HepG2 (cell line): ENCODE data around the gene UCP3. TPM values are rescaled to one million over a fixed set of nuclear protein-coding genes. Genes with fewer than 3 reads are reported as not detected.

Experiments
- ATAC-seq: fragments of 200-7000 bp; cut with Tn5 transposase; 3 replicates; pipeline ENCODE4 v1.9.1; 2020; ENCODE audit warnings: mild to moderate bottlenecking, moderate library complexity
- BruUV-seq: library from RNA; stranded (reverse); fragments of 400-500 nt; replicated peaks from 2 replicates; lab custom pipeline; 2021; lab: Mats Ljungman, UMichigan
- CTCF ChIA-PET: fragments of 300-600 bp; formaldehyde crosslinking; extraction: SDS; loops from one replicate; lab custom pipeline; 2021; ENCODE audit warnings: low total read pairs, inconsistent platforms, low intra/inter-chr PET ratio; lab: Yijun Ruan, JAX
- POLR2A ChIA-PET: fragments of 350-600 bp; sonication (Branson Sonifier 250); formaldehyde crosslinking; loops from one replicate; lab custom pipeline; 2020; ENCODE audit warnings: antibody characterized with exemption, inconsistent platforms; lab: Yijun Ruan, JAX
- DNase-seq: peaks from one replicate; pipeline ENCODE4 v3.0.0-alpha.2; 2015; ENCODE audit warnings: low spot score
- FAIRE-seq: peaks from 3 replicates; lab custom pipeline; 2011; peaks lifted over from hg19 to GRCh38; lab: Jason Lieb, UNC
- H2AFZ ChIP-seq: one replicate; pipeline ENCODE4 v1.6.1; 2011; ENCODE audit warnings: low read length, inconsistent platforms
- H3K27ac ChIP-seq: fragments of 300-600 bp; 3 replicates; pipeline ENCODE4 v1.8.0; 2011; ENCODE audit warnings: mixed run types, mild to moderate bottlenecking, mixed read lengths, low read length, inconsistent platforms; ENCODE audit not compliant: insufficient read depth; ENCODE audit errors: extremely low read length
- H3K27me3 ChIP-seq, 2 experiments: fragments of 200-600 bp in 1 of 2; 2 replicates in 1 of 2; 3 replicates in 1 of 2; pipeline versions ENCODE4 v1.6.0 to v1.8.0; 2011; ENCODE audit warnings: low read length in 2 of 2, mild to moderate bottlenecking in 2 of 2, moderate library complexity in 2 of 2, inconsistent platforms in 1 of 2; ENCODE audit not compliant: insufficient read depth in 2 of 2, control insufficient read depth in 1 of 2
- H3K36me3 ChIP-seq, 2 experiments: fragments of 200-600 bp in 1 of 2; replicated peaks in 1 of 2; 2 replicates in 1 of 2; 3 replicates in 1 of 2; pipeline versions ENCODE4 v1.5.1 to v1.8.0; 2011; ENCODE audit warnings: low read length in 2 of 2, inconsistent platforms in 1 of 2; ENCODE audit not compliant: insufficient read depth in 2 of 2, control insufficient read depth in 1 of 2
- H3K4me1 ChIP-seq: 2 replicates; pipeline ENCODE4 v1.5.1; 2012; ENCODE audit warnings: low read length, inconsistent platforms; ENCODE audit not compliant: insufficient read depth
- H3K4me2 ChIP-seq: 2 replicates; pipeline ENCODE4 v1.6.0; 2011; ENCODE audit warnings: low read depth, low read length, inconsistent platforms
- H3K4me3 ChIP-seq, 3 experiments: fragments of 200-600 bp in 1 of 3; sonication (generic), shearing (Covaris generic) in 1 of 3; replicated peaks in 1 of 3; 2 replicates each; pipeline ENCODE4 v1.5.1; 2011 to 2016; ENCODE audit warnings: low read length in 3 of 3, inconsistent platforms in 2 of 3, low read depth in 2 of 3, mild to moderate bottlenecking in 2 of 3, control low read depth in 1 of 3, mixed read lengths in 1 of 3; ENCODE audit not compliant: insufficient read depth in 1 of 3
- H3K79me2 ChIP-seq: one replicate; pipeline ENCODE4 v1.6.1; 2011; ENCODE audit warnings: low read length, inconsistent platforms; ENCODE audit not compliant: insufficient read depth
- H3K9ac ChIP-seq: 2 replicates; pipeline ENCODE4 v1.6.0; 2011; ENCODE audit warnings: mild to moderate bottlenecking, low read depth, low read length, inconsistent platforms; ENCODE audit not compliant: insufficient read depth
- H3K9me3 ChIP-seq: 2 replicates; pipeline ENCODE4 v1.5.1; 2012; ENCODE audit warnings: mild to moderate bottlenecking, low read length
- H4K20me1 ChIP-seq: 2 replicates; pipeline ENCODE4 v1.6.0; 2011; ENCODE audit warnings: inconsistent platforms, mild to moderate bottlenecking, low read length, moderate library complexity; ENCODE audit not compliant: insufficient read depth
- CC2D1A ChIP-seq: sonication (generic); formaldehyde crosslinking; IDR thresholded peaks from 2 replicates; pipeline ENCODE4 v1.8.1; 2023; ENCODE audit warnings: mild to moderate bottlenecking, missing genetic modification reagents
- HDAC1 ChIP-seq: sonication (generic); formaldehyde crosslinking; IDR thresholded peaks from 2 replicates; pipeline ENCODE4 v1.5.1; 2020; ENCODE audit warnings: mild to moderate bottlenecking, missing genetic modification reagents
- HNF4A ChIP-seq: sonication (generic); formaldehyde crosslinking; IDR thresholded peaks from 2 replicates; pipeline ENCODE4 v1.4.0; 2020; ENCODE audit warnings: missing genetic modification reagents
- KDM1A ChIP-seq: IDR thresholded peaks from 2 replicates; pipeline ENCODE4 v1.6.1; 2016; ENCODE audit warnings: missing compliant biosample characterization
- MED1 ChIP-seq: sonication (generic); formaldehyde crosslinking; IDR thresholded peaks from 2 replicates; pipeline ENCODE4 v1.4.0; 2020; ENCODE audit warnings: missing genetic modification reagents
- RBFOX2 ChIP-seq: fragments of 200-400 bp; formaldehyde crosslinking; IDR thresholded peaks from 2 replicates; pipeline ENCODE4 v1.6.1; 2017; ENCODE audit warnings: low read depth, mild to moderate bottlenecking, low read length
- SRSF9 ChIP-seq: fragments of 200-400 bp; formaldehyde crosslinking; IDR thresholded peaks from 2 replicates; pipeline ENCODE4 v1.6.1; 2018; ENCODE audit warnings: borderline replicate concordance, mild to moderate bottlenecking, low read depth, low read length; ENCODE audit not compliant: insufficient read depth, poor library complexity, severe bottlenecking
- TEAD2 ChIP-seq: sonication (generic); formaldehyde crosslinking; IDR thresholded peaks from 2 replicates; pipeline ENCODE4 v1.9.0; 2021; ENCODE audit warnings: missing genetic modification reagents
- ZNF124 ChIP-seq: sonication (generic); formaldehyde crosslinking; IDR thresholded peaks from 2 replicates; pipeline ENCODE4 v1.4.0; 2020; ENCODE audit warnings: missing genetic modification reagents
- ZNF264 ChIP-seq: sonication (generic); formaldehyde crosslinking; IDR thresholded peaks from 2 replicates; pipeline ENCODE4 v1.4.0; 2020; ENCODE audit warnings: missing genetic modification reagents
- ZNF615 ChIP-seq: sonication (generic); formaldehyde crosslinking; IDR thresholded peaks from 2 replicates; pipeline ENCODE4 v1.5.0; 2020; ENCODE audit warnings: mild to moderate bottlenecking, missing genetic modification reagents, borderline replicate concordance
- WGBS: methylation state at CpG from one replicate; pipeline ENCODE4 v1.1.6; 2017; ENCODE audit warnings: low lambda C conversion rate; 5-methylcytosine and 5-hydroxymethylcytosine counted together
- in situ Hi-C: cut with HindIII; loops from 2 replicates; pipeline ENCODE4 v1.10.0; 2017; ENCODE audit warnings: low pct_unique_long_range_greater_than_20kb; ENCODE audit not compliant: extremely low pct_ligation_motif_present
- intact Hi-C: fragments of 100-400 bp; cut with micrococcal nuclease; formaldehyde crosslinking; loops from one replicate; pipeline ENCODE4 v1.10.0; 2022; ENCODE audit not compliant: unreplicated experiment
- polyA plus RNA-seq, 8 experiments: library from polyadenylated mRNA; depleted of rRNA in 3 of 8; stranded (reverse) in 7 of 8; unstranded in 1 of 8; fragments of >200 nt; fragmentation: Illumina TruSeq in 4 of 8; extraction: Trizol in 4 of 8; gene quantifications; 2 replicates each; pipeline versions ENCODE4 v1.2.1 to v1.2.3, GENCODE V29; 2011 to 2016; ENCODE audit warnings: low read depth in 4 of 8, missing spikeins in 1 of 8, mixed read lengths in 1 of 8; ENCODE audit not compliant: insufficient read depth in 1 of 8
- total RNA-seq, 5 experiments: library from RNA; depleted of rRNA; stranded (reverse); fragments of >200 nt; fragmentation: Illumina TruSeq; extraction: Trizol; gene quantifications; 2 replicates each; pipeline ENCODE4 v1.2.3, GENCODE V29; 2016; ENCODE audit warnings: low read depth in 1 of 5

Gene UCP3
- total and polyA plus RNA-seq, 2 of the 13 experiments (the other 11 are each of a cell fraction or from before 2014, with no cell fraction given): 0.37 TPM; not detected in 1

DNA sequence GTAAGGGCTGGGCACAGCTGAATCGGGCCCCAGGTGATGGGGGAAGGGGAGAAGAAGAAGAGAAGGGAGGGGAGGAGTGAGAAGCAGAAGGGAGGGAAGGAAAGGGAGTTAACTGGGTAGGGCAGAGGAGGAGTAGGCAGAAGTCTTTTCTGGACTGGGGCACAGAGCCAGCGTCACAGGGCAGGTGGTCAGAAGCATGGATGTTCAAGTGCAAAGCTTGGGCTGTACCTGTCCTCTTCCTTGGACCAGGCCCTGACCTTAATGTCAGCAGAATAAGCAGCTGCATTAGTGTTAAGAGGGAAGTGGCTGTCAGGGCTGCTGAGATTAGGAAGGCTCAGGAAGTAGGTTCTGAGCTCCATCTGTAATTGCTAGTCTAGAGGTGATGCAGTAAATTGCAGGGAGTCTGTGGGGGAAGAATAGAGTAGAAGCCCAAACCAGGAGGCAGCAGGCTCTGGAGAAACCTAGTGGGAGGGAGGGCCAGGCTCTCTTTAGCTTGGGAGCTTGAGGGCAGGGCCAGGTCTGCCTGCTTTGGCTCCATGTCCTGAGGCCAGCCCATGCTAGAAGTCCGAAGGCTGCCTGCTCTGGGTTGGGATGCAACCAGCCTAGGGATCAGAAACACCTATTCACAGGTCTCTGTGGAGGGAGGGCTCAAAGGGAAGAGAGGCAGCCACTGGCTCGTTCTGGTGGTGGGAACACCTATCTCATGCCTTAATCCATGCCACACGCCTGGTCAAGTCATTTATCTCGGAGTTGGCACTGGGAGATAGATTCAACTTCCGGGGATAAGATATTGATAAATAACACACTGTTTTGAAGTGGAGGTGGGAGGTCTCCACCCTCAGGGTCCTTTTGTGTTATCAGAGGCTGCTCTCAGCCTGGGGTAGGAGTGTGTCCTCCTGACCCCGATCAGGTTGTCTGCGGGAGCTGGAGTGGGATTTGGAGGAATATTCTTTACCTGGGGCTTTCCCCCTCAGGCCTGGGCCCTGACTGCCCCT, 1.7 kb upstream of the UCP3 start (continued):
- TF ChIP-seq TEAD2 (CRISPR knock-in tag) (no peak), SRSF9 (no peak), MED1 (CRISPR knock-in tag) (no peak), HNF4A (CRISPR knock-in tag) (no peak)

DNA sequence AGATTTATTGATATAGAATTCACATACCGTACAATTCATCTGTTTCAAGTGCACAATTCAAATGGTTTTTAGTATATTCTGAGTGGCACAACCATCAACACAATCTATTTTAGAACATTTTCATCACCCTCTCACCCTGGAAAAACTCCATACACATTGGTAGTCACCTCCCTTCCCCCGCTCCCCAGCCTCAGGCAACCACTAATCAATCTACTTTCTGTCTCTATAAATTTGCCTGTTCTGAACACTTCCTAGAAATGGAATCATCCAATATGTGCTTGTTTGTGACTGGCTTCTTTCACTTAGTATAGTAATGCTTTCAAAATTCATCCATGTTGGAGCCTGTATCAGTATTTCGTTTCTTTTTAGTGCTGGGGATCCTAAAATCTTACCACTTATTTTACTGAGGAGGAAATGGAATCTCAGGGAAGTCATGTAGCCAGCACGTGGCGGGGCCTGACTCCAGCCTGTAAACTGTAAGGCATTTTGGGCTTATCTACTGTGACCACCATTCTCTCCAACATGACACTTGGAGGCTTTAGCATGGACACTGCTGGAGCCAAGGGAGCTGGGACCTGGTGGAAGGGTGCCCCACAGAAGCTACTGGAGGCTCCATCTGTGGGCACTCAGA, 905 bp upstream of the UCP3 start:
- Histone ChIP-seq H3K4me2 (no peak overlapping the region), H3K36me3 (no peaks in the 10 kb centered on the region), H3K9ac (no peak overlapping the region), H3K4me3 (no peak overlapping the region), H3K27me3 (no peaks in the 10 kb centered on the region), H3K4me1 (peaks cover 33% of the 10 kb centered on the region), H3K27ac (no peak overlapping the region), H2AFZ (no peak overlapping the region), H4K20me1 (no peaks in the 10 kb centered on the region), H3K9me3 (no peaks in the 10 kb centered on the region), H3K79me2 (no peaks in the 10 kb centered on the region)
- in situ Hi-C loops (no loop called here), intact Hi-C loops (no loop called here)
- FAIRE-seq (no peak), DNase-seq (no peak), ATAC-seq (no peak)
- CTCF ChIA-PET: no interaction called here
- POLR2A ChIA-PET: no interaction called here
- WGBS: 94% methylated on average over 5 of the region's 5 CpGs
- no peak for TF ChIP-seq ZNF264 (CRISPR knock-in tag)
- no peak for TF ChIP-seq ZNF124 (CRISPR knock-in tag)
- TF ChIP-seq KDM1A: no peak
- no peak for TF ChIP-seq RBFOX2
- no peak for TF ChIP-seq CC2D1A (CRISPR knock-in tag)
- no peak for TF ChIP-seq ZNF615
- TF ChIP-seq HDAC1 (CRISPR knock-in tag): no peak
- no TSS peak for BruUV-seq
